NCI-H510A (cell line): Measurements from ENCODE around the gene MYL7.

Experiments used
- DNase-seq: peaks from one replicate; lab custom pipeline; 2025; lab: John Stamatoyannopoulos, UW

Gene MYL7

DNA sequence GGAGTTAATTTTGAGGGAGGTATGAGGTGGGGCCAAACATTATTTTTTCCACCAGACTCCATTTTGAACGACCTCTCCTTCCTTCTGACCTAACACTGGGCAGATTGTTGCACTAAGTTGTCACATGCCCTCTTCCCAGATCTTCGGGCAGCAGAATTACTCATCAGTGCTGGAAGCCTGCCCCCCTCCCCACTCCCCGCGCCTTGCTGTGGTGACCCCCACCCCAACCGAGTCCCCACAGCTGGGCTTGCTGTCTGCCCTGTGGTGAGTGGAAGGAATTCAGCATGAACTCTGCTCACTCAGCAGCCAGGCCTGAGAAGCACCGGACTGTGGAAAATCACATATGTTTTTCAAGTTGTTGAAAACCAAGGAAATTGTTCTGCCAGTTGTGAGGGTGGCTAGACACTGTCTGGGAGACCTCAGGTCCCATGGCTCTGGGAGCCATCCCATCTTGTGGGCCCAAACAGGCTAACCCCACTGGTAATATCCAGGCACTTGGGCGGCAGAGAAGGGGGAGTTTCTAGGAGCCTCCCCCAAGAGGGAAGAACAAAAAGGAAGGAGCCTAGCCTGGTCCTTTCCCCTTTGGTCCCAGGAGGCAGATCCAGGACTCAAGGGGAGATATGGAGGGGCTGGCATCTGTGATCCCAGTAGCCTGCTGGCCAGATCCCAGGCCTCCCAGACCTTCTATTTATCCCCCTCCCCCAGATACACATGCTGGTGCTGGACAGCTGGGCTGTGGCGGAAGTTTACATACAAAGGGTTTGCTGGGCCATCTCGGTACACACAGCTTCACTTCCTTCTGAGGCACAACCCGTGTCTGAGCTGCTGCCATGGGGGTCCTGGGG, 40.5 kb downstream of the MYL7 start:
- DNase-seq, result no peak

GRCh38 chr7:44099669-44100068, 41.5 kb downstream of the MYL7 start:
- no peak for DNase-seq

- DNase-seq, result no peak
Measured at GRCh38 chr7:44098092-44099068, 42.8 kb downstream of the MYL7 start.

DNA sequence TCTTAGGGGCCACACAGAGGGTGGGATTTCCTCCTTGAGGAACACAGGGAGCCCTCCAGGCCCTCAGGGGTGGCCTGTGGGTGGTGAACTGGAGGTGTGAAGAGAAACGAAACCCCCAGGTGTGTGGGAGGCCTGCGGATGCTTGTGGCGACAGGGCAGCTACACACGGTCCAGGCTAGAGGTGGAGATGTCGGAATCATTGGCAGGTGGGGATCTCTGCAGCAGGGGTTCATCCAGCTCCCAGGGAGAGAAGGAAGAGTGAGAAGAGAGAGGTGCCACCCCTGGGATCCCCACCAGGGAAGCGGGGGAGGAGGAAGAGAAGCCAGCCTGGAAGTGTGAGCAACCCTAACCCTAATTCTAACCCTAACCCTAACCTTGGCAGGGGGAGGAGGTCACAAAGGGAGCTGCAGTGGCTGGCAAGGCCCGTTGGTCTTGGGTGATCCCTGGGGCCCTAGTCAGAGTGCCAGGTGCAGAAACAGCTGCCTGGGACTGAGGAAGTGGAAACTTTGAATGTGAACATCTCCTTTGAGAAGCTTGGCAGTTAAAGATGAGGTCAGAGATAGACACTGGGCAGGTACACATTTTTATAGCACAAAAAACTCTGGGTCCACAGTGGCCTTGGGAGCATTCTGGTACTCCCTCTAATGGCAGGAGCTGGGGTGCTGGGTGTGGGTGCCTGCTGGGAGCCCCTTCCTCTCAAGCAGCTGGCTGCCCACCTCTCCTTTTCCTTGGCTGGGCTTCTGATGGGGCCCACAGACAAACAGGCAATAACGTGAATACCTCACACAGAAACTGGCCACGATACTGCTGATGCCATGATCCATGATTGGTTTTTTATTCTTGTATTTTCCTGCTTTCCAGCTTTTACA, 43.8 kb downstream of the MYL7 start:
- no peak for DNase-seq

DNA sequence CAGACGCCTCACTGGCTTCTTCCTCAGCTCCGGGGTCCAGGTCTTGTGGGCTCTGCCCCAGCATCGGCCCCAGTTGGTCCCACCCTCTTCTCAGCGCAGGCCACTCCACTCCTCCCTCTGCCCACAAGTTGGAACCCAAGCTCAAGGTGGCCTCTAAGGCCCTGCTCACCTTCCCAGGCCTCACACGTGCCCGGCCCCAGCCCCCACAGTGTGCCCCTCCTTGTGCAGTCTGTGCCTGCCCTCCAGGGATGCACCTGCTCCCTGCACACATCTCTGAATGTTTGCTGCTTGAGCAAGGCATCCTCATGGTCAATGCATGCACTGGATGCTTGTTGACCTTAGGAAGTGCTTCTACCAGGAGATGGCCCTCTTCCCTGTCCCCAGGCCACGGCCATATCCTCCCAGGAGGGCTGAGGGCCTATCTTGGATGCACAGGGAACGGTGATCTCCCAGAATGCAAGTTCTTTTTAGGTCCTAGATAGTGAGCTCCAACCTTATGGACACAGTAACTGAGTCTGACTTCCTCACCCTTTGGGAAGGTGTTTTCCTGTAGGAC, 44.7 kb downstream of the MYL7 start:
- no peak for DNase-seq

- DNase-seq, result no peak
Measured at GRCh38 chr7:44095781-44096180, 45.4 kb downstream of the MYL7 start.

GRCh38 chr7:44094883-44095592, 46.1 kb downstream of the MYL7 start:
- DNase-seq, result no peak

GRCh38 chr7:44094365-44094764, 46.8 kb downstream of the MYL7 start:
- no peak for DNase-seq

GRCh38 chr7:44093102-44093641, 48.0 kb downstream of the MYL7 start:
- DNase-seq, result no peak
